Glomerular visceral epithelial cell (primary cell): ENCODE measurements around the gene BEND4.
"Not testable (repeated sequence)": the region's sequence is repeated elsewhere in the genome, so short reads cannot be mapped to it uniquely, and the experiment has no call there.

Experiments used
- DNase-seq: peaks from one replicate; pipeline ENCODE4 v3.0.0-alpha.2; 2016; ENCODE audit errors: extremely low spot score

BEND4 gene

DNA sequence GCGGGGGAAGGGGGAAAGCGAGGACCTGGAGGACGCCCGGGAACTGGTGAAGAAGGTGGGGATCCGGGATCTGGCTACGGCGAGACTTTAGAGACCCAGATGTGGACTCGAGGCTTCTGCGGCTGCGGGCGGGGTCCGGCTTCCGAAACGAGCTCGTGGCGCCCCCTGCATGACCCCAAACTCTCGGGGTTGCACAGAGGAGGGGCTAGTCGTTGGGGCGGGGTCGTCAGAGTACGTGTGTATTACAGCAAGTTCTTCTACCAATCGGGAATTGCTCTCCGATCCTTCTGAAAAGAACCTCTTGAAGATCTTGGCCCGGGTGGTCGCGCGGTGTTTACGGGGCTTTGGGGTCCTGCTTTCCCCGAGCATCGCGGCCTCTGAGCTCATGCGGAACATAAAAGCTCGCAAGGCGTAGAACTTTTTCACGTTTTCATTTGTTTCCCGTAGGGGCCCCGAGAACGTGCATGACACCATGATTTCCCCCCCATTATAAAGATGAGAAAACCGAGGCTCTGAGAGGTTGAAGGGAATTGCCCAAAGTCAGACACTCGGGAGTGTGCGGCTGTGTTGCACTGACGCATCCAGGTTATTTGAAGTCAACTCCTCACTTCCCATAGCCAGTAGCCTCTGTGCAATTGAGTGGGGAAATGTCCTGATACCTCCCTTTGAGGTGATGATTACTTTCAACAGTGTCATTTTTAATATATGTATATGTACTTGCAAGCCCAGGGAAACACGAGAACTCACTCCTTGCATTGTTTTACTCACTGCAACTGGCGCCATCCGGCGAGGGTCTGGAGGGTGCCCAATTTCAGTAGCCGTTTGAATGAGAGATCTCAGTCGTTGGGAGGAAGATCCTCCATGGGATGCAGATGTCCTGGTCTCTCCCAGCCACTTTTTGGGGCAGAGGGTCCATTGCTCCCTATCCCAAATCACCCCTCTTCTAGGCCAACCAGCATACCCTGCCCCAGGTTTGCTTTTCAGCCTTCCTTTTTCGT, at the start of gene BEND4:
Gene BEND4, minus strand, starts transcription at position 149 of the 998 bp plus-strand sequence. CDS start 512 bp downstream, outside the sequence.
- no peak for DNase-seq

DNA sequence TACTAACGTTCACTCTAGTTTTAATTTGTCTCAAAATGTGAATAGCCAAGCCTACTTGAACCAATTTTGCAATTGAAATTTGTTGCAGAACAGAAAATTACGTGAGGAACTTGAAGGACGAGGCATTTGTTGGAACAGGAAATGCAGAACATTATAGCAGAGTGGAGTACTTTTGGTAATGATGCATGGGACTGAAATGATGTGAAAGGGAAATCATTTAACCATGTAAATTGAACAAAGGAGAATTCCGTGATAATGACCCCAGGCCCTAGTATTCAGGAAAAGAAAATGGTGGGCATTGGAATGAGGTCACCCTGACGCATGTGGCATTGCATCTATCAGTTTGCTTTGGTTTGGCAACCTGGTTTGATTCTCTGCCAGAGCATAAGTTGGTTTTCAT, 44.9 kb upstream of the BEND4 start:
- no peak for DNase-seq

DNA sequence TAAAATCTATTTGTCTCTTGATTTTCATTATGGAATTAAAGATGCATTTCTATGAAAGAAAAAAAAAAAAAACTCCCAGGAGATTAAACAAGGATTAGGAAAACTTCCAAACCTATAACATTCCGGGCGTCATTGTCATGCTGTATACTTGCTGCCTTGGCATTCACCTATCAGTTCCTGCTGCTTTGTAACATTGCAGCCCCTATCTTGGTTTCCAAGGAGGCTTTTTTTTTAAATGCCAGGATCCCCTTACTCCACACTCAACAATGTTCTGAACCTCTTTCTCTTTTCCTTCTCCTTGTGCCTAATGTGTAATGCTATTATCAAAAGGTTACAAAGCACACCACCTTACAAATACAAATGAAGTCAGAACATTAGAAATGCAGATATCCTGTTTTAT, 20.5 kb upstream of the BEND4 start:
- no peak for DNase-seq

GRCh38 chr4:42172128-42172790, 19.8 kb upstream of the BEND4 start:
- no peak for DNase-seq

DNA sequence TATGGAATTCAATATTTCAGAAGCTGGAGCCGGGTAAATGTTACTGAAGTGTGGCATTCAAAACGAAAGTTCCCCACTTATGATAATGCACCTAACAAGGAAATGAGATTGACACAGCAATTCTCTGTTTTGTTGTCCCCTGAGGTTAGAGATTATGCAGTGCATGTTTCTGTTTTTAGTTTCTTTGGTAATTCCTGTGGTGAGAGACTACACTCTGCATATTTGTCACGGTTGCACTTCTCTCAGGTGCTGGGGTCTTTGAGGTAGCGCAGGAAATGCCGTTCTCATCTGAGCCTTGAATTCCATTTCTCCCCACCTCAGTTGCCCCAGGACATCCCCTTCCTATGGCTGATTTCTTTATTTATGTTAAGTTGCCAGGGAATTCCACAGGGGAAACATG, 15.3 kb upstream of the BEND4 start:
- DNase-seq, result no peak

GRCh38 chr4:42166186-42166585, 13.7 kb upstream of the BEND4 start:
- DNase-seq, result not testable (repeated sequence)

GRCh38 chr4:42159271-42160001, 7.0 kb upstream of the BEND4 start:
- DNase-seq, result no peak

- no peak for DNase-seq
These were observed 618 bp downstream of the BEND4 start for GRCh38 chr4:42151568-42152506.

GRCh38 chr4:42150653-42151567, 1.5 kb downstream of the BEND4 start:
- no peak for DNase-seq

DNA sequence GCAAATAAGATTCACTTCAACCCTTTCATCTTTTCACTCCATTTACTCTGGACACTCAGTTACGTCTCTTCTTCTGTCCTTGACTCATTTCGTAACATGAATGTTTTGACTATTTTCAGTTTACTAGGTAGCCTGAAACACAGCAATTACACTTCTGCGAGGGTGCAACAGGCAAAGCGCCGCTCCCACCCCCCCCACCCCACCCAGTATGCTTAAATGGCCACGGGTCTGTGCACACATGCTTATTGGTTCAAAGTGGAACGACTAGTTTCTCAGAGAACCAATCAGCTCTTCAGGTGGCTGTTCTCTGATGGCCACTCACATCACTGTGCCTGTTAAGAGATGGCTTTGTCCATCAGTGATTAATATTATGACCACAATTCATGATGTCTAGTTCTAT, 3.5 kb downstream of the BEND4 start:
- no peak for DNase-seq

- DNase-seq, result no peak
These were observed 4.0 kb downstream of the BEND4 start for GRCh38 chr4:42148425-42148824.

GRCh38 chr4:42144028-42144427, 8.4 kb downstream of the BEND4 start:
- no peak for DNase-seq

GRCh38 chr4:42142591-42142990, 9.9 kb downstream of the BEND4 start:
- DNase-seq, result no peak

GRCh38 chr4:42136371-42136770, 16.1 kb downstream of the BEND4 start:
- no peak for DNase-seq

GRCh38 chr4:42133006-42133405, 19.4 kb downstream of the BEND4 start:
- no peak for DNase-seq

DNA sequence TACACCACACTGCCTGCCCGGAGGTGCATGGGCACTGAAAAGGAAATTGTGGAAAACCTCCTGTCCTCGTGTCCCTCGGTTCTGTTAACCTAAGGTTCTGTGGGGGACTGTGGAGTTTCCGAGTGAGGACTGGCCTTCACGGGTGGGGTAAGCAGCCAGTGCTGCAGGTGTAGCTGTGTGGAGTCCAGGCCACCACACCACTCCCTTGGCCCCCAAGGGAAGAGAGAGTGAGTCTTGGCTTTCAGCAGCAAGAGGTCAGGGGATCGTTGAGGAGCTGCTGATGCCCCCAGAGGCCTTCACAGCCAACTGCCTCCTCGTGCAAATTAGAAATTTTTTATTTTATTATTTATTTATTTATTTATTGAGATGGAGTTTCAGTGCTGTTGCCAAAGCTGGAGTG, 20.4 kb downstream of the BEND4 start:
- DNase-seq, result no peak

DNA sequence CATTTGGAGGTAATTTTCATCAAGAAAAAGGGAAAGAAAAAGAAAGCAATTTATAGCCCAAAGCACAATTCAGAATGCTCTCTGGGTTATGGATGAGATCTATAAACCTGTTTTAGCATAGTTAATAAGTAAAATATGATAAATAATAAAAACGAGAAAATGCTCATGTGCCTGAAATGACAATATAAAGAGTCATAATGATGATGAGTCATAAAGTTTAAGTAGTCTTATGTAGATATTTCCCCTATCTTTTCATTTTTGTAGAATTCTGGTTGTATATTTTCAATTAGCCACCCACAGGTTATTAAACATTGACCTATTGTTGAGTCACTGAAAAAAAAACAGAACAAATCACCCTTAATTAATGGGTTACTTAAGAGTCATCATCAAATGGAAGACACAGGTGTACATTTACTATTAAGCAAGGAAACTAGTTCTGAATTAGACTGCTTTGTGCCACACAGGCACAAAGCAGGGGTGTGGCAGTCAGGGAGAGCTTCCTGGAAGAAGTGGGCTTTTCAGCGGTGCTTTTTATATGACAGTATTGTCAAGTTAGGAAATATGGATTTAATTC, 29.3 kb downstream of the BEND4 start:
- DNase-seq, result no peak

DNA sequence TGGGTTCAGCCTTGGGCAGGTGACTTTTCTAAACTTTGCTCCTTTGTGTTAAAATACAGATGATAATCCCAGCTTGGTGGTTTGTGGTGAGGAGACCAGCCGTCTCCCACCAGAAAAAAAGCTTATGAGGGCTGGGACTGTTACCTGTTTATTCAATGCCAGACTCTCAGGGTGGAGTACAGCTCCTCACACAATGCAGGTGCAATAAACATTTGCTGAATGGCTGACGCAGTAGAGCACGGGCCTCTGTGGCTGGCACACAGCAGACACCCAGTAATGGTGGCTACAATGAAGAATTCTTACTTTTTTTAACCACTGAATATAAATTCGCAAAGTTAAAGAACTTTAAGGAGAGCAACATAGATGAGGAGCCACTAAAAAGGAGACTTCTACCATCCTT, 30.2 kb downstream of the BEND4 start:
- DNase-seq, result no peak

DNA sequence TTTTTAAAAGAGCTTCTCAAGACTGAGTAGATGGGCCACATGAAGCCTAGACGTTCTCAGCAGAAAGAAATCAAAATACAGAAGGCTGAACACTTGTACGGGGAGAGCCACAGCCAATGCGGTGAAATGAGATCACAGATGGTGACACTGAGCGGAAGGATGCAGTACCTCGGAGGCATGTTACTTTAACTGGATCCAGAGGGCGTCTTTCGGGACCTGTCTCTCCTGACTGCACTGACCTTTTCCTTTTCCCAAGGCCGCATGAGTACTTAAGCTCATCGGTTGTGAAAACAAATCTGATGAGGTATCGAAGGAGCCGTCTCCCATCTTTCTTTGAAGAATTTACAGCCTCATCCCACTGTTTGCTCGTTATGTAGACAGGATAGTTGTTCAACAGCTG, 32.6 kb downstream of the BEND4 start:
- DNase-seq, result no peak

GRCh38 chr4:42112846-42113245, 39.6 kb downstream of the BEND4 start:
- DNase-seq, result no peak
